ENCODE data around the gene NOTO.
A peak's percentile ranks its signal among the peaks of the same experiment; 100 is the strongest.
"Not testable (repeated sequence)": the region's sequence is repeated elsewhere in the genome, so short reads cannot be mapped to it uniquely, and the experiment has no call there.

The NOTO gene

DNA sequence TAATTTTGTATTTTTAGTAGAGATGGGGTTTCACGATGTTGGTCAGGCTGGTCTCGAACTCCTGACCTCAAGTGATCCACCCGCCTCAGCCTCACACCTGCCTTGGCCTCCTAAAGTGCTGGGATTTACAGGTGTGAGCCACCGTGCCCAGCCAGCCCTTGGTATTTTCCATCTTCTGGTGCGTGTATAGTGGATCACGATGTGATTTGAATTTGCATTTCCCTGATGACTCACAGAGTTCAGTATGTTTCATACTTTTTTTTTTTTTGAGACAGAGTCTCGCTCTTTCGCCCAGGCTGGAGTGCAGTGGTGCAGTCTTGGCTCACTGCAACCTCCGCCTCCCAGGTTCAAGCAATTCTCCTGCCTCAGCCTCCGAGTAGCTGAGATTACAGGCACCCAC is 2.1 kb upstream of the NOTO start:
- not testable (repeated sequence) for DNase-seq (ENCODE audit: low spot score)

DNA sequence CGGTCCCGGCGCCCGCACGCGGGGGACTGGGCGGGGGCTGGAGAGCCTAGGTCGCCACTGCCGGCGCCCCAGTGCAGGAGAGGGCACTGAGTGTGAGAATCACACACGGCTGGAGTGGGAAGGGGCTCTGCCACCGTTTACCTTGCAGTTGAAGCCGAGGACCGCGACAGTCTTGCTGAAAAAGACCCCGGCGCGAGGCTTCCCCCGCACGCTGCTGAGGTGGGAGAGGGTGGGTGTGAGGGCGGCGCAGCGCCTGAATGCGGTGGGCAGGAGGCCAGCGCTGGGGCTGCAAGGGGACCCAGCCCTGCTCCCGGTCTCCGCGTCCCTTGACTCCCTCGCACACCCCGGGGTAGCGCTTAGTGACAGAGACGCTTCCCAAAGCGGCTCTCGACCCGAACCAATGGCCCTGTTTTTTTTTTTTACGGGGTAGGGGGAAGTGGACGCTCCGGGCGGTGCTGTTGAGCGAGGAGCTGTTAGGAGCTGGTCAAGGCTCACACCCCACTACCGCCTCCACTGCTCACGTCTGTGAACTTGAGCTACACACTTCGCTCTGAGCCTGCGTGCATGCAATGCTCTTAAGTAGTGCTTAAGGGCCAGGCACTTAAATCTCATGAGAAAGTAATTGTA is 794 bp downstream of the NOTO start:
- no peak for DNase-seq (ENCODE audit: low spot score)

DNA sequence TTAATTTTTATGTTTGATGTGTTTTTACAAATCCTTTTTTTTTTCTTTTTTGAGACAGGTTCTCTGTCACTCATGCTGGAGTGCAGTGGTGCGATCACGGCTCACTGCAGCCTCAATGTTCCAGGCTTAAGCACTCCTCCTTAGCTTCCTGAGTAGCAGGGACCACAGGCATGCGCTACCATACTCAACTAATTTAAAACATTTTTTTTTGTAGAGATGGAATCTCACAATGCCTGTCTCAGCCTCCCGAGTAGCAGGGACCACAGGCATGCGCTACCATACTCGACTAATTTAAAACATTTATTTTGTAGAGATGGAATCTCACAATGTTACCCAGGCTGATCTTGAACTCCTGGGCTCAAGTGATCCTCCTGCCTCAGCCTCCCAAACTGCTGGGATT is 3.2 kb downstream of the NOTO start:
- no peak for DNase-seq (ENCODE audit: low spot score)

DNA sequence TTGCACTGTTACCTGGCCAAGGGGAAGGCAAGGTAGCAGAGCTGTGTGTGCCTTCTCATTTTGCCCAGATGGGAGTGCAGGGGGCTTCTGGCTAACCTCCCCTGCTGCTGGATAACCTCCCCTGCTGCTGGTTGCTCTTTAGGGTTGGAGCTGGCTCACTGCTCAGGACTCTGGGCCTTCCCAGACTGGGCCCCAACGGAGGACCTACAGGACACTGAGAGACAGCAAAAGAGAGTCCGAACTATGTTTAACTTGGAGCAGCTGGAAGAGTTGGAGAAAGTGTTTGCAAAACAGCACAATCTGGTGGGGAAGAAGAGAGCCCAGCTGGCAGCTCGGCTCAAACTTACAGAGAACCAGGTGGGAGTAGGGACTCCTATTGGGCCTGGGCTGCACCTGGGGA is 5.9 kb downstream of the NOTO start:
- DNase-seq (ENCODE audit: low spot score): no peak

DNA sequence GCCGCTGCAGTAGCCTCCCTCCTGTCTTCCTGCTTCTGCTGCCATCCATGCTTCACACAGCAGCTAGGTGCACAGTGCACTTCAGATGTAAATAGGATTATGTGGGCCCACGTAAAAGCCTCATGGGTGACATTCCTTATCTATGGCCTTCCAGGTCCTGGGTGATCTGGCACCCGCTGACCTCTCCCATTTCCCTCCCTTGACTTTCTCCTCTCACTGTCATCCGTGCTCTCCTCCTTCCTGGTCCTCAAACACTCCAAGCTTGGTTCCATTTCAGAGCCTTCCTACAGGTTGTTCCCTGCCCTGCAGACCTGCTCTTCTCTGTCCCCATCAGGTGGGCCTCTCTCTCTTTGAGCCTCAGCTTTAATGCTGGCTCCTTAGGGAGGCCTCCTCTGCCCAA is 7.6 kb downstream of the NOTO start:
- no peak for DNase-seq (ENCODE audit: low spot score)

DNA sequence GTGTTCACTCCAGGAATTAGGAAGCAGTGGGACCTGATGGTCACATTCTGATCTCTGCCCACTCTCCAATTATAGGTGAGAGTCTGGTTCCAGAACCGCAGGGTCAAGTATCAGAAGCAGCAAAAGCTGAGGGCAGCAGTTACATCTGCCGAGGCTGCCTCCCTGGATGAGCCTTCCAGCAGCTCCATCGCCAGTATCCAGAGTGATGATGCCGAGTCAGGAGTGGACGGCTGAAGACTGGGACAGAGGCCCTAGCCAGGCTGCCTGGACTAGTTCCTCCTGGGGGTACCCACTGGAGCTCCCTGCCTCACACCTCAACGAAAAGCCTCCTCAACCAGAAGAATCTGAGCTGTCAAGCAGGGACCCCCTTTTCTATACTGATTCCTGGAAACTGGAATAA is 8.3 kb downstream of the NOTO start:
- no peak for DNase-seq (ENCODE audit: low spot score)

DNA sequence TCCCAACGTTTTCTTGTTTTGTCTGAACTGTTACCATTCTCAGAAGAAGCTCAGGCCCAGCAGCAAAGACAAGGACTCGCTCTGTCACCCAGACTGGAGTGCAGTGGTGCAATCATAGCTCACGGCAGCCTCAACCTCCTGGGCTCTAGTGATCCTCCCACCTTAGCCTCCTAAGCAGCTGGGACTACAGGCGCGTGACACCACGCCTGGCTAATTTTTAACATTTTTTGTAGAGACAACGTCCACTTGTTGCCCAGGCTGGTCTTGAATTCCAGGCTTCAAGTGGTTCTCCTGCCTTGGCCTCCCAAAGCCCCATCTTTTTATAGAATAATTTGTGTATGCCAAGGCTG is 9.7 kb downstream of the NOTO start:
- DNase-seq (ENCODE audit: low spot score): no peak

DNA sequence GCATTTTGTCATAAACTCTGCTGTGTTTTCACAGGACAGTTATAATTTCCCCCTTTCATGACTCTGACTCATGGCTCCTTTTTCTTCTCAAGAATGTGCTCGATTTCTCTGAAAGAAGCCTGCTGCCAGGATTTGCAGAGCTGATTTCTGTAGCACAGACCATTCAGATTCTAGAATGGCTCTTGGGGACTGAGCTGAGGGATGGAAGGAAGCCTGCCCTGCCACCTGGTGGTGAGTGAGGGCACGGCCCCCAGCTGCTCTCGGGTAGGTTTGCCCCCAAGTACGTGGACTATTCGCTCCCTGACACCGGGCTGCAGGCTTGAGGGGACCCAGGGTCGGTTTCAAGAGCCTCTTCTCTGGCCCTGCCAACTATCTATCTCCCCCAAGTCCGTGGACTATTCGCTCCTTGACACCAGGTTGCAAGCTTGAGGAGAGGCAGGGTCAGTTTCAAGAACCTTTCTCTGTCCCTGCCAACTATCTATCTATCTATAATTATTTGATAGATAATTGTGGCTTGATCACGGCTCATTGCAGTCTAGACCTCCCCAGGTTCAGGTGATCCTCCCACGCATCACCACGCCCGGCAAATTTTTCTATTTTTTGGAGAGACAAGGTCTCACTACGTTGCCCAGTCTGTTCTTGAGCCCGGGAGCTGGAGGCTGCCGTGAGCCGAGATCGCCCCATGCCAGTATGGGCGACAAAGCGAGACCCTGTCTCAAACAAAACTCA is 10.2 kb downstream of the NOTO start:
- DNase-seq (ENCODE audit: low spot score): peak; percentile 53

DNA sequence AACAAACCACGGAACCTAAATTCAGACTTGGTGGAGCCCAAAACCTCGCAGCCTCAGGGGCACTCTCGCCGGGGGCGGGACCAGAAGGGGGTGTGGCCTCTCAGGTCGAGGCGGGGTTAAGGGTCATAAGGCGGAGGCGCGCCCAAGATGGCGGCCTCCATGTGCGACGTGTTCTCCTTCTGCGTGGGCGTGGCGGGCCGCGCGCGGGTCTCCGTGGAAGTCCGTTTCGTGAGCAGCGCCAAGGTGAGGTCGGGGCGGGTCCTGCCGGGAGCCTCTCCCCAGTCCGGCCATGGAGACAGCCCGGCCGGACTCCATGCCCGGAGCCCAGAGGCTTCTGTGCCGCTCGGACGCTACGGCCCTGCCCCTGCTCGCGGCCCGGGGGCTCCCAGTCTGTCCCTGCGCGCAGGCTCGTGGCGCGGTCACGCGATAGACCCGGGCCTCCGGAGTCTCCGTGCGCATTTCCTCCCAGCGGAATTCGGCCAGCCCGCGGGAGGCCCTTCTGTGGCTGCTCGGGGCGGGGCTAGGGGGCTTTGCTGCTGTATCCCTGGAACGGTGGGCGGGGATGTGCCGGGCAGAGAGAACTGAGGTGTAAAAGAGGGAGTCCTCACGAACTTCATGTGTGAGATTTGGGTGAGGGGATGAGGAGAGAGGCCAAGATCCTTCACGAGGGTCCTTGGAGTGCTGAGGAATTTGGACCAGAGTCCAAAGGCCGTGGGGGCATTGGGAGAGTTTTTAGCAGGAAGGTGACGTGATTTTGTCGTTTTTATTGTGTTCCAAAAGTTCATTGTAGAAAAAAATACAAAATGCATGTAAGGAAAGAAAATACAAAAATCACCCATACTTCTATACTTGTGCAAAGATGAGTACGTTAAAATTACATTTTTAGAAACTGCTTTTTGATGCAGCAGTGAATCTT is 12.0 kb downstream of the NOTO start, which contains the start of gene SMYD5:
SMYD5 (plus strand) TSS at position 126 of the 916 bp plus-strand sequence; CDS start at position 148, 22 bp downstream.
- DNase-seq (ENCODE audit: low spot score): peak; percentile 85

DNA sequence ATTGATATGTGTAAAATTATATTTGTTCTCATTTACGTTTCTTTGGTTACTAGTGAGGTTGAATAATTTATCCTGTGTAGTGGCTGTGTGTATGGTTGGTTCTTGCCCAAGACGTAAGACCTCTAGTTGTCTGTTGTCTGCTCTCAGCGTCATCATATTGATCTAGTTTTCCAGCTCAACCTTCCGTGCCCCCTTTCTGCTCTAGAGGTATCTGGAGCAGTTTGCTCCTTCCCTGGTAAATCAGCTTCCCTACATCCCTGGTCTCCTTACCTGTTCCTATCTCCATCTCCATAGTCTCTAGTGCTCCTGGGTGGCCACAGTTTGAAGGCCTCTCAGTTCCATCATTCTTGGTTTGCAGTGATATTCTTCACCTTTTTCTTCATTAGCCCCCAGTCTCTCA is 12.9 kb downstream of the NOTO start:
- no peak for DNase-seq (ENCODE audit: low spot score)

DNA sequence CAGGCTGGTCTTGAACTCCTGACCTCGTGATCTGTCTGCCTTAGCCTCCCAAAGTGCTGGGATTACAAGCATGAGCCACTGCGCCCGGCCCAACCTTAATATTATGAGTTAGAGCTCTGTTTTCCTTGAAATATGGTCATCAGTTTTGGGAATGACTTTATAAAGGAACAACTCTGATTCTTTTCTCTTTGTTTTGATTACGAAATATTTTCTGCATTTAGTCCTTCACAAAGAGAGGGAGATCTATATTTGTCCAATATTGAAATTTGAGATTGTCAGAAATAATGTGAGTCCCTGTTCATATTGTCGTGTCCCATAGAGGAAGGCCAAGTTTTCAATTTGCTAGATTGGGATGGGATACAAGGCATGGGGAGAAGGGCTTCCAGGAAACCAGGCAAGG is 14.8 kb downstream of the NOTO start:
- DNase-seq (ENCODE audit: low spot score): no peak

DNA sequence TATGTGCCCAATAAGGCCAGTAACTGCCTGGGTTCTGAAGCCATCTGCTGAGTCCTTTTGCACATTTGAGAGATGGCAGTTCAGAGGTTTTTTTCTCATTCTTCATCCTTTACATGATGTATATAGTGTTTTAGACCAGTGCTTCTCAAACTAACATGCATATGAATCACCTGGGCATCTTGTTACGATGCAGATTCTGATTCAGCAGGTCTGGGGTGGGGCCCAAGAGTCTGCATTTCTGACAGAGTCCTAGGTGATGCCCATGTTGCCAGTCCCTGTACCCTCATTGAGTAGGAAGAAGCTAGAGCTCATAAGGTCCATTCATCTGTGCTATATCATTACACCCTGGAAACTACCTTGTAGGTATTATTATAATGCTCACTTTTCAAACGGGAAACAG is 15.5 kb downstream of the NOTO start:
- no peak for DNase-seq (ENCODE audit: low spot score)

DNA sequence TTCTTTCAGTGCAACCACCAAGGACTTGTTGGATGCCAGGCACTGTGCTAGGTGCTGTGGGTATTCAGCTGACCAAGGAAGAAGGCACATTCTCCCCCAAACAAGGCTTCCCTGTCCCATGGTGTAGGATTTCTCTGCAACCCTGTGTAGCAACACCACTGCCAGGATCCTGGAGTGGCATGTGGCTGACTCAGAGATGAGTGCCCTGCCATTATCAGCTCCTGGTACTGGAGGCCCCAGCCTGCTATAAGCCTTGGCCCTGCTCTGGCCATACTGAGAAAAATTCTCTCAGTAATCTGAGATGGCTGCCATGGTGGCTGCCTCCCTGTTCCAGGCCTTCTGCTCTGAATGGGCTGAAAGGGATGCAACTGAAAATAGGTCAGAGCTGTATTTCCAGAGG is 15.9 kb downstream of the NOTO start:
- DNase-seq (ENCODE audit: low spot score): no peak

DNA sequence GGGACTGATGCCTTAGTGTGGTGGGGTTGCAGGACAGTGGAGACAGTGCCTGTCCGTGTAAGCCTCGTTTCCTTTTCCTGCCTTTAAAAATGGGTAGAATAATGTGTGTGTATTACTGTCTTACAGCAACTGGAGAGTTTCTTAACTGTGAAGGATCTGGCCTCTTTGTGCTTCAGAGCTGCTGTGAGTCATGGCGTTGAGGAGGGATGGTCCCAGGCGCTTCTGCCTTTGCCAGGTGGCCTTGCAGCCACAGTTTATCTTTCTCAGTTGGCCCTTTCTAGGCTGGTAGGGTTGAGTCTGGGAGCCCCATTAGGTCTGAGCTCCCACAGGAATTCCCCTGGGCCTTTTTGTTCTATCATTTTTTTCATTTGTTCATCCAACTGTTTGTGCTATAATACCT is 21.4 kb downstream of the NOTO start:
- no peak for DNase-seq (ENCODE audit: low spot score)

DNA sequence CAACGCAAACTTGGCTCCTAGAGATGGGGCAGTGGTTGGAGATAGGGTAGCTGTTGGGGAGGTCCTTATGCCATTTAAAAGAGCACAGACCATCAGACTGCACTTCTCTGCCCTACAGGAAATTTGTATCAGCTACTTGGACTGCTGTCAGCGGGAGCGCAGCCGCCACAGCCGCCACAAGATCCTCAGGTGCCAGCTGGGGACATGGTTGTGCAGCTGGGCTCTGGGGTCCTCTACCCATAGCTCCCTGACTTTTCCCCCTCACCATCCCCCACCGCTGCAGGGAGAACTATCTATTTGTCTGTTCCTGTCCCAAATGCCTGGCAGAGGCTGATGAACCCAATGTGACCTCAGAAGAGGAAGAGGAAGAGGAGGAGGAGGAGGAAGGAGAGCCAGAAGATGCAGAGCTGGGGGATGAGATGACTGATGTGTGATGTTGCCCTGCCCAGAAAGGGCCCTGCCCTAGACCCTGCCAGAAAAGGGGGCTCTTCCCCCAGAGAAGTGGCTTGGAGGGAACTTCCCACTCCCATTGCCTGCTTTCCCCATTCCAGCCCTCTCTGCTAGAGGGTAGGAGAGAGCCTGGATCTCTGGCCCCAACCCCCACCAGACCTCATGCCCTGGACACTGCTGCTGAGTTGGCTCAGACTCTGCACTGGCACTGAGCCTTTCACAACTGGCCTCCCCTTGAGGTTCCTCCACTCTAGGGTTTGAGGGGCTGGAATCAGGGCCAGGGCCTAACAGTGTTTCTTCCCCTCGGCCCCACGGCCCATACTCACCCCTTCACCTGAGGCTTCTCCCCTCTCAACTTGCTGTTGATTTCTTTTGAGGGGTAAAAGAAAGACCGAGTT is 23.4 kb downstream of the NOTO start:
- DNase-seq (ENCODE audit: low spot score): no peak

DNA sequence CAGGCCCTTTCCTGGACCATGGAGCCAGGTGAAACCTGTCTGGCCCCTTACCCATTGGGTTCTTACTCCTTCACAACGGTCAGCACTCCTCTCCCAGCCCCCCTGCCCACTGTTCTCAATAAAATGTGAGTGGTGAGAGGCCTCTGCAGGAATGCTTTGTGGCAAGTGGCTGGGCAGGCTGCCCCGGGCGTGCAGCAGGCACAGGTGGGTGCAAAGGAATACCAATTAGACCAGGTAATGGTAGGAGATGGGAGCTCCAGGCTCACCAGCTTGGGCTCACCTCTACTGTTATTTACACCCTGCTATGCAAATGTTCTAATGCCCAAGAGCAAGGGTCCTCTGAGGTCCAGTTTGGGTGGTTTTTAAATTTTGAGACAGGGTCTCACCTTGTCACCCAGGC is 24.7 kb downstream of the NOTO start:
- no peak for DNase-seq (ENCODE audit: low spot score)

DNA sequence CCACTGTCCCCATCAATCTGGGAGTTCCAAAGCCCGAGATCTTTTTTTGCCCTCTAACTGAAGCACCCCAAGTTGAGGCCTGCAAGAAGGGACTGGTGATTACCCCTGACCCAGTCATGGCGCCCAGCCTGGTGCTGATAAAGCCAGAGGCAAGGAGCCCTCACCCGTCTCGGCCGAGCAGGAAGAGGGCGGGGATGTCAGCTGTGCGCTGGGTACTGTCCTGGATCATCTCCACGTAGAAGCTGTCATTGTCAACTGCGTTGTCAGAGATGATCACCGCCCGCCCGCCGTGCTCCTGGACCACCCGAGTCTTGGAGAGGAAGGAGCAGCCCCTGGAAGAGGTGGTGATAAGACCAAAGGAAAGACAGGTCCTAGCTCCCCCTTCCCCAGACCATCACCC is 26.3 kb downstream of the NOTO start:
- DNase-seq (ENCODE audit: low spot score): no peak

DNA sequence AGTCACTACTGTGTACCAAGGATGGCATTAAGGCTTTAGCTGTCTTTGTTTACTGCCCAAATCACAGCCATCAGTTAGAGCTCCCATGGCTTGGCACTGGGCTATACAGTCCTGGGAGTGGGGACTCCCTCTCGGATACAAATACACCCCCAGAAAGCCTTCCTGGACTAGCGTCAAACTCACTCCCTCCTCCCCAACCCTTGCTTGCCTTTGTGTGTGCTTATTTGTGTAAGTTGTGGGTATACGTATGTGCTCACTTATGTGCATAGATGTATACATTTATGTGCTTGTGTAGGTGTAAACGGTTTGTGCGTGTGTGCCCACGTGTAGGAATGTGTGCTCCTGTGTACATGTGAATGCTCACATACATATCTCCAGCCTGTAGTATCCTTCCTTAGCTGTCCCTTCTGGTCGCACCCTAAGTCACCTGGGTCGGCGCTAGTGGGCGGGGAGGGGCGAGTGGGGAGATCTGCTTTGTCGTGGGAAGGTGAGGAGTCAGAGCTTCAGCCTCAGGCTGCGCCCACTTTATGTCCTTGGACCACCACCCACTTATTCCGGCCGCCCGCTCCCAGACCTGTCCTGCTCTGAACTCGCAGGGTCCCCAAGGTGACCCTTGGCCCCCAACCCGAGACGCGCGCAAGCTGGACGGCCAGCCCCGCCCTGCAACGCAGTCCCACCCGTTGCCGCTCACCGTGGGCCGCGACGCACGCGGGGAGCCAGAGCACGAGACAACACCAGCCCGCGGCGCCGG is 30.2 kb downstream of the NOTO start:
- no peak for DNase-seq (ENCODE audit: low spot score)

DNA sequence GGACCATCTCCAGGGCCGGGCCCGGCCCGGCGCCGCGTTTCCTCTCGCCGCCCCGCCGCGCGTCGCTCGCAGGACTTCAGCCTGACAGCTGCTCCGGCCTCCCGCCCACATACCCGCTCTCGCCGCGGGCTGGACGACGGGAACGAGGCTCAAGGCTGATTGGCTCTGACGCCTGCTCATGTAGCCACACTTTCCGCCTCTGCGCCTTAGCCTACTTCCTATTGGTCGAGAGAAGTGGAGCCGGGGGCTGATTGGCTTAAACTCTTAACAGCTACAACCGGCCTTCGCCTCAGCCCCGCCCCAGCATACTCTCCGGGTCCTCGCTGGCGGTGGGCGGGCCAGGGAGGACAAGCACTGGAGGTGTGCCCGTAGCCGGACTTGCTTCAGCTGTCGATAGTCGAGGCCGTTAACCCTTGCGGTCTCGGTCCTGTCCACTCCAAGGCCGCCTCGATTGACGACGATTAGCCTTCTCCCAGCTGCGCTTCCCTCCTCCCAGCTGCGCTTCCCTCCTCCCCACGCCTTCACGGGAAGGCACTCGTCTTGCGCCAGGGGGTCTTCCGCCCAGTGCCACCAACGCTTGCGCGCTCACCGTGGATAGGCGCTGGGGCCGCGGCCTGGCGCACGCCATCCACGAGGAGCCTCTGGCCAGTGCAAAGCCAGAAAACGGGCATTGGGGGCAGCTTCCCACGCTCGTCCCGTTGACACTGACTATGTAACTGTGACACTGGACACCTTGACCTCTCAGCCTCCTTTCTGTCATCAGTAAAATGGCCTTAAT is 31.0 kb downstream of the NOTO start, which contains the start of gene PRADC1:
PRADC1 (minus strand) TSS at position 86 of the 778 bp plus-strand sequence; CDS start at position 7, 79 bp downstream.
- DNase-seq (ENCODE audit: low spot score): peak; percentile 97

Data from hematopoietic multipotent progenitor cell treated with erythropoietin and hydrocortisone succinate and interleukin-3 and kit ligand, for 17 days (in vitro differentiated cells).